Measurements from ENCODE around the gene ADCY10.
A peak's percentile ranks its signal among the peaks of the same experiment; 100 is the strongest.

Gene ADCY10

DNA sequence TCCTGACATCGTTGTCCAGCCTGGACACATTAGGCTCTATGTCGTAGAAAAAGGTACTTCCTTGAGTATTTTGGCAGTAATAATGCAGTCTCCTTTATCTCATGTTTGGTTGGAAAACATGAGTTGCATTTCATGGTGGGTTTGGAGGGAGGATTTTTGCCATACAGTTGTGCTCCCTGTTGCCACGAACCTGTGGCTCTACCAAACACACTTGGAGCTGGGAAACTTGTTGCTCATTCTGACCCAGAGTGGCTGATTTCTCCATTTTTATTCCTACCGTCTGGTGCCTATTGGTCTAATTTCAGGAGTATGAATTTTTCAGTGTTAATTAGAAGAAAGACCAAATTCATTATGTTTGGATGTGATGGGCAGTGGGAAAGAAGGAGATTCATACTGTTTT is 141.5 kb downstream of the ADCY10 start:
- DNase-seq = no peak

DNA sequence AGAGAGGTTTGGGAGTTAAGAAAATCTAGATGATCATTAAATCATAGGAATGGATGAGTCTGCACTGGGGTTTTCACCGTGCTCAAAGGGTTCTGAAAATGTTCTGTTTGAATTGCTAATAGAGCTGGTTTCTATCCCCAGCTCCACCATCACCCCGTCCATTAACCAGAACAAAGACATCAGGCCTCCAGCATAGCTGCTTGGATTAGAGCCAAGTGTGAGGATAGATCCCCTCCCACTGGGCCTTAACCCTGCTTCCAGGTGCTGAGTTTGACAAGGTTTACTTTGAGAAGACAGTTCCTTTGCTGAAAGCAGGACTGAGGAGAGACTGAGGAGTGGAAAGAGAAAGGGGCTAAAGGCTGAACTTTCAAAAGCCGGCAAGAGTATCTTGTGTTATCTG is 143.8 kb downstream of the ADCY10 start:
- peak; percentile 18 for DNase-seq

DNA sequence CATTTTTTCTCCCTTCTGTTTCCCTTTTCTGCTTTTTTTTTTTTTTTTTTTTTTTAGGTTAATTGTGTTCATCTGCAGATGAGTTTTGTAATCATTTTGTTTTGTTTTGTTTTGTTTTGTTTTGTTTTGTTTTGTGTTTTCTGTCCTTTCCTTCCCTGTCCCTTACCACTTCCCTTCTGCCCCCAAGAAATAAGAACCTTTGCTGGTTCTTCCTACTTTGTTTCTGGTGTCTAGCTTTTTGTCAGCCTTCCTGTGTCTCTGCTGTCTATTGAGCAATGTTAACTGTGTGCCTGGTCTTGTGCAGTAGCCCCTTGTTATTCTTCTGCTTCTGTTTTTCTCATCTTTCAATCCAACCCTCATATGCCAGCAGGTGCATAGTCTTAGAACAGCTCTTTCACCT is 146.2 kb downstream of the ADCY10 start:
- DNase-seq = no peak

DNA sequence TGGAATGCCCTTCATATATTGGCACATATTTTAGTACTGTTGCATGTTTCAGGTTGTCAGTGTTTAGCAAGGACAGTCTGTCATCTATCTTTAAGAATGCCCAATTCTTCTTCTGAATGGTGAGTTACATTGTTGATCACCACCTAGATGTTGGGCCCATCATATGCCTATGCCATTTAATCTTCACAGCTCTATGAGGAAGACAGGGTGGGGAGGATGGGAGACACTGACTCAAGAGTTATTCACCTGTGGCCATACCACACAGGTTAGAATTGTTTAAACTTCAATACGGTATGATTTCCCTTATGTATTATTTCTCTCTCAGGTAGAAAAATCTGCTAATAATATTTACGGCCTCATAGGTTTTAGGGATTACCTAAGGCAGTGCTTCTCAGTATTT is 147.4 kb downstream of the ADCY10 start:
- DNase-seq = no peak

DNA sequence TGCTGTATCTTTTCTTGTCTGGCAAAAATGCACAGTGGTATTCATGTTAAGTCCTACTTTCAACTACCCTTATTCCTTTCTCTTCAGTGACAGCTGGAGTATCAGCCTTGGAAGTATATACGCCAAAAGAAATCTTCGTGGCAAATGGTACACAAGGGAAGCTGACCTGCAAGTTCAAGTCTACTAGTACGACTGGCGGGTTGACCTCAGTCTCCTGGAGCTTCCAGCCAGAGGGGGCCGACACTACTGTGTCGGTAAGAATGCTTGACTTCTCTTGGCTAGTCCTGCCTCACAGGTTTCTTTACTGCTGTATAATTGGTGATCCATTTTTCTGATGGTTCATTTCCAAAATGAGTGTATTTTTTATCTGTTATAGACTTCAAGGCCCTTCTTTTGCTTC is 148.4 kb downstream of the ADCY10 start:
- no peak for DNase-seq

DNA sequence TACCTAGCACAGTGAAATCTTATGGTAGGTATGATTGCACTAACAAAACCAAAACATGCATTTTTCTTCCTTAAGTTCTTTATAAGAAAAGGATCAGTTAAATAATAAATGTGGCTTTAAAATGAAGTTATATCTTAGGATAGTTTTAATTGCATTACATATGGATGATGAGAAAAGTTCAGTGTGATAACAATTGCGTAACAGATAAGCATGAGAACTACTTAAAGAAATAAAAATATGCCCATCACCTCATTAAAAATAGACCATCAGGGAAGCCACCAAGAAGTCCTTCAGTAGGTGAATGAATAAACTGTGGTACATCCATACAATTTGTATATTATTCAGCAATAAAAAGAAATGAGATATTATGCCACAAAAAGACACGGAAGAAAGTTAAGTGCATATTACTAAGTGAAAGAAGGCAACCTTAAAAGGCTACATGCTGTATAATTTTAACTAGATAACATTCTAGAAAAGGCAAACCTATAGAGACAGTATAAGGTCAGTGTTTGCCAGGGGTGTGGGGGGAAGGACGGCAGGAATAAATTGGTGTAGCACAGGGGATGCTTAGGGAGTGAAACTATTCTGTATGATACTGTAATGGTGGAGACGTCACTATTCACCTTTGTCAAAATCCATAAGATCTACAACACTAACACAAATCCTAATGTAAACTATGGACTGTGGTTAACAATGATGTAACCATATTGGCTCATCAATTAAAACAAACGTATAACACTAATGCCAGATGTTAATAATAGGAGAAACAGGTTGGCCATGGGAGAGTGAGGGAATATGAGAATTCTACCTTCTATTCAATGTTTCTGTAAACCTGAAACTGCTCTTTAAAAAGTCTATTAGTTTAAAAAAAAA is 149.2 kb downstream of the ADCY10 start:
- no peak for DNase-seq

DNA sequence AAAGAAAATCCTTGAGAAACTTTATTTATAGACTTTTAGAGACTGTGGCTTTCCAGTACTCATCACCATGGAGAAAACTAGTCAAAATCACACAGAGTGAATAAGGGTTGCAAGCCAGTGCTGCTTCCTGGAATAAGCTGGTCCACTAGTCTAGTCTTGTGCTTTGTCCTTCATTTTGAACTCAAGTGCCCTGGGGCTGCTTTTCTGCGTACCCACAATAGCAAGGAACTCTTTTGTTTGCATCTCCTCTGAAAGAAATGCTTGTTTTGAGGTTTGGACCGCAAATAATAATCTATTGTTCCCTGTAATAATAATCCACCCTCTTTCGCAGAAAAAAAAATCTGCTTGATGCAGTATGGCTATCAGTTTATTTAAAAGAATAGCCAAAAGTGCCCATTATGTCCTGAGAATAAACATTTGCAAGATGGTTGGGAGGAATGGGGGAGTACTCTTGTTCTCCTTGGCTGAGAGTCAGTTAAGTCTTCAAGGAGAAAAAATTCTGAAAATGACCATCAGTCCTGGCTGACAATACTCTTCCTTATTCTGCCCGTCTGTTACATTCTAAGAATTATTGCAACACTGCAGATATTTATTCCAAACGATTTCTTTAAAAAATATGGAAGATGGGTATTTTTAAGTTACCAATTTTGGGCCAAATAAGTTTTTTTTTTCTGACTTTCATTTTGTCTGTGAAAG is 150.3 kb downstream of the ADCY10 start:
- no peak for DNase-seq

DNA sequence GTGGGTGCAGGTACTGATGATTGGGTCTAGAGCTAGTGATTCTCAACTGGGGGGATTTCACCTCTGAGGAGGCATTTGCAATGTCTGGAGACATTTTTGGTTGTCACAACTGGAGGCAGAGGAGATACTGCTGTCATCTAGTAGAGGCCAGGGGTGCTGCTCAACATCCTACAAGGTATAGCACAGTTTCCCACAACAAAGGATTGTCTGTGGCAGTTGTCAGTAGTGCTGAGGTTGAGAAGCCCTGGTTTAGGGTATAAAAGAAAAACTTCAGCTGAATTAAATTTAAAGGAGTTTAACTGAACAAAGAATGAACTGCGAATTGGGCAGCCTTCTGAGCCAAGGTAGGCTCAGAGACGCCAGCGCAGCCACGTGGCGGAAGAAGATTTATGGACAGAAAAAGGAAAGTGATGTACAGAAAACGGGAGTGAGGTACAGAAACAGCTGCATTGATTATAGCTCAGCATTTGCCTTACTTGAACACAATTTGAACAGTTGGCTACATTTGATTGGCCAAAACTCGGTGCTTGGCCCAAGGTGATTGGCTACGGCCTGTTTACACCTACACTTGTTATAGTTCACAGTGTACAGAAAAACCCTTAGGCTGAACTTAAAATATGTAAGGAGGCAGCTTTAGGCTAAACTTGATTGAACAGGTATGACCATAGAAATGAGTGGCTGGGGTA is 151.7 kb downstream of the ADCY10 start:
- no peak for DNase-seq

DNA sequence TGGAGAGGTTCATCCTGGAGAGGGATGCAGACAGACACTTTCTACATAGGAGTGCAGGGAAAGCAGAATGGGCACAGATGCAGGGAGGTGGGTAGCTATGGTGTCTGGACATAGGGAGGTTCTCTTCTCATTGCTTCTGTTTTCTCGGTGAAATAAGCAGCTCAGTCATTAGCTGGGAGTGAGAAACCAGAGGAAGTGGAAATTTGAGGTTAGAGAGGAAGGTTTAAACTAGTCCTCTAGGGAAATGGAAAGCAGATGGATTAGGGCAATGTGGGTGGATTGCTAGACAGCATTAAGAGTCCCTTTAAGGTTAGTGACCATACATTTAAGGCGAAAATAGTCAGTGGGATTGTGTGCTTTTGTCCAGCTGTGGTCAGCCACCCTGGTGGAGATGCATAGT is 152.5 kb downstream of the ADCY10 start:
- no peak for DNase-seq
